ENCODE data around the gene TSPAN33.
A peak's percentile ranks its signal among the peaks of the same experiment; 100 is the strongest.
"Not testable (repeated sequence)": the region's sequence is repeated elsewhere in the genome, so short reads cannot be mapped to it uniquely, and the experiment has no call there.

Gene TSPAN33

GRCh38 chr7:129144095-129144833, at the start of gene TSPAN33:
Gene TSPAN33, plus strand, starts transcription at chr7:129144707. Its CDS starts 274 bp downstream, at chr7:129144981.
- DNase-seq (ENCODE audit: low read depth in 1 of 2, low spot score in 1 of 2) = peak; percentile 27 to 55

- no peak for DNase-seq (ENCODE audit: low read depth in 1 of 2, low spot score in 1 of 2)
Observed at GRCh38 chr7:129095258-129095657, 49.2 kb upstream of the TSPAN33 start.

GRCh38 chr7:129098409-129099084, 46.0 kb upstream of the TSPAN33 start:
- DNase-seq (ENCODE audit: low read depth in 1 of 2, low spot score in 1 of 2) = no peak

- no peak for DNase-seq (ENCODE audit: low read depth in 1 of 2, low spot score in 1 of 2)
Observed at GRCh38 chr7:129100827-129101166, 43.7 kb upstream of the TSPAN33 start.

GRCh38 chr7:129101746-129102145, 42.8 kb upstream of the TSPAN33 start:
- DNase-seq (ENCODE audit: low read depth in 1 of 2, low spot score in 1 of 2) = no peak

GRCh38 chr7:129103561-129104324, 40.8 kb upstream of the TSPAN33 start:
- DNase-seq (ENCODE audit: low read depth in 1 of 2, low spot score in 1 of 2) = no peak

GRCh38 chr7:129108581-129108980, 35.9 kb upstream of the TSPAN33 start:
- no peak for DNase-seq (ENCODE audit: low read depth in 1 of 2, low spot score in 1 of 2)

- DNase-seq (ENCODE audit: low read depth in 1 of 2, low spot score in 1 of 2) = no peak
Observed at GRCh38 chr7:129110258-129110981, 34.1 kb upstream of the TSPAN33 start.

GRCh38 chr7:129110982-129111376, 33.5 kb upstream of the TSPAN33 start:
- no peak for DNase-seq (ENCODE audit: low read depth in 1 of 2, low spot score in 1 of 2)

GRCh38 chr7:129115676-129116075, 28.8 kb upstream of the TSPAN33 start:
- no peak for DNase-seq (ENCODE audit: low read depth in 1 of 2, low spot score in 1 of 2)

GRCh38 chr7:129118182-129118581, 26.3 kb upstream of the TSPAN33 start:
- no peak for DNase-seq (ENCODE audit: low read depth in 1 of 2, low spot score in 1 of 2)

GRCh38 chr7:129118976-129119375, 25.5 kb upstream of the TSPAN33 start:
- DNase-seq (ENCODE audit: low read depth in 1 of 2, low spot score in 1 of 2) = no peak

GRCh38 chr7:129121501-129122077, 22.9 kb upstream of the TSPAN33 start:
- DNase-seq (ENCODE audit: low read depth in 1 of 2, low spot score in 1 of 2) = not testable (repeated sequence)

- DNase-seq (ENCODE audit: low read depth in 1 of 2, low spot score in 1 of 2) = no peak
Observed at GRCh38 chr7:129122078-129122750, 22.3 kb upstream of the TSPAN33 start.

- no peak for DNase-seq (ENCODE audit: low read depth in 1 of 2, low spot score in 1 of 2)
Observed at GRCh38 chr7:129122751-129123509, 21.6 kb upstream of the TSPAN33 start.

GRCh38 chr7:129123510-129123857, 21.0 kb upstream of the TSPAN33 start:
- DNase-seq (ENCODE audit: low read depth in 1 of 2, low spot score in 1 of 2) = no peak

GRCh38 chr7:129126314-129126713, 18.2 kb upstream of the TSPAN33 start:
- no peak for DNase-seq (ENCODE audit: low read depth in 1 of 2, low spot score in 1 of 2)

GRCh38 chr7:129127154-129127553, 17.4 kb upstream of the TSPAN33 start:
- no peak for DNase-seq (ENCODE audit: low read depth in 1 of 2, low spot score in 1 of 2)

- DNase-seq (ENCODE audit: low read depth in 1 of 2, low spot score in 1 of 2) = no peak
Observed at GRCh38 chr7:129127601-129128000, 16.9 kb upstream of the TSPAN33 start.

Data from stimulated activated CD4-positive, alpha-beta T cell treated with anti-CD3 and anti-CD28 coated beads, Interleukin-15, amount 100 ng/mL, for 1 hour (primary cell).